PFSK-1 (cell line): ENCODE measurements around the gene INO80E.

ENCODE experiments used
- SIN3A ChIP-seq: IDR thresholded peaks from 2 replicates; pipeline ENCODE4 v1.6.1; 2012; ENCODE audit warnings: mild to moderate bottlenecking, low read length, moderate library complexity, borderline replicate concordance; ENCODE audit not compliant: insufficient read depth
- TAF1 ChIP-seq: IDR thresholded peaks from 2 replicates; pipeline ENCODE4 v1.6.1; 2012; ENCODE audit warnings: low read length, control low read depth, borderline replicate concordance; ENCODE audit not compliant: insufficient read depth

GRCh38 chr16:30009085-30009862, 13.2 kb downstream of the INO80E start:
- no peak for TF ChIP-seq TAF1
- no peak for TF ChIP-seq SIN3A
